A673 (cell line): ENCODE data around the gene CASQ1. TPM values are rescaled to one million over a fixed set of nuclear protein-coding genes. Genes with fewer than 3 reads are reported as not detected.

Source experiments
- Bru-seq: library from RNA; stranded (reverse); fragments of 400-500 nt; gene quantifications from one replicate; lab custom pipeline; 2021; lab: Mats Ljungman, UMichigan
- BruChase-seq, 2 experiments: library from RNA; stranded (reverse); fragments of 400-500 nt; gene quantifications; one replicate each; lab custom pipeline; 2021; lab: Mats Ljungman, UMichigan
- BruUV-seq: library from RNA; stranded (reverse); fragments of 400-500 nt; replicated peaks from 2 replicates; lab custom pipeline; 2021; lab: Mats Ljungman, UMichigan
- CTCF ChIA-PET: fragments of 300-600 bp; sonication (Branson Sonifier 250); formaldehyde crosslinking; loops from one replicate; lab custom pipeline; 2022; ENCODE audit warnings: antibody characterized with exemption; lab: Charles Lee
- POLR2A ChIA-PET: fragments of 300-600 bp; sonication (Branson Sonifier 250); formaldehyde crosslinking; loops from one replicate; lab custom pipeline; 2022; ENCODE audit warnings: antibody characterized with exemption; ENCODE audit not compliant: low non-redundant PET; lab: Charles Lee
- DNase-seq: peaks from one replicate; pipeline ENCODE4 v3.0.0-alpha.2; 2015; ENCODE audit warnings: low spot score
- H3K27ac ChIP-seq: fragments of 200-600 bp; sonication (generic); 2 replicates; pipeline ENCODE4 v1.5.1; 2016; ENCODE audit warnings: mixed run types, low read depth, mild to moderate bottlenecking, mixed read lengths, antibody characterized with exemption, low read length; ENCODE audit not compliant: poor library complexity, severe bottlenecking
- H3K27me3 ChIP-seq: fragments of 200-600 bp; sonication (generic); replicated peaks from 2 replicates; pipeline ENCODE4 v1.6.1; 2017; ENCODE audit warnings: mixed run types, low read depth, mild to moderate bottlenecking, mixed read lengths, antibody characterized with exemption, low read length; ENCODE audit not compliant: insufficient read depth, poor library complexity
- H3K36me3 ChIP-seq: fragments of 200-600 bp; sonication (generic); 2 replicates; pipeline ENCODE4 v1.6.1; 2016; ENCODE audit warnings: mixed run types, mild to moderate bottlenecking, mixed read lengths, antibody characterized with exemption, low read length; ENCODE audit not compliant: insufficient read depth, poor library complexity, severe bottlenecking
- H3K4me1 ChIP-seq: fragments of 200-600 bp; sonication (generic); 2 replicates; pipeline ENCODE4 v1.6.1; 2017; ENCODE audit warnings: mixed run types, mild to moderate bottlenecking, mixed read lengths, antibody characterized with exemption, low read length; ENCODE audit not compliant: insufficient read depth, poor library complexity, severe bottlenecking
- H3K4me3 ChIP-seq: fragments of 200-600 bp; sonication (generic); 2 replicates; pipeline ENCODE4 v1.5.1; 2016; ENCODE audit warnings: low read depth, mixed run types, mild to moderate bottlenecking, mixed read lengths, low read length; ENCODE audit not compliant: poor library complexity, severe bottlenecking
- H3K9me3 ChIP-seq: fragments of 200-600 bp; sonication (generic); 2 replicates; pipeline ENCODE4 v1.6.1; 2016; ENCODE audit warnings: mixed run types, low read depth, mild to moderate bottlenecking, mixed read lengths, antibody characterized with exemption, low read length; ENCODE audit not compliant: poor library complexity, severe bottlenecking
- EZH2 ChIP-seq: fragments of 200-600 bp; sonication (generic); IDR thresholded peaks from 2 replicates; pipeline ENCODE4 v1.6.1; 2017; ENCODE audit warnings: borderline replicate concordance, low read depth, mild to moderate bottlenecking, mixed read lengths, antibody characterized with exemption, low read length; ENCODE audit not compliant: poor library complexity, severe bottlenecking
- intact Hi-C: fragments of 100-400 bp; cut with micrococcal nuclease; formaldehyde crosslinking; loops from one replicate; pipeline ENCODE4 v1.10.0; 2022; ENCODE audit not compliant: unreplicated experiment
- long read RNA-seq: library from polyadenylated mRNA; stranded (forward); transcript quantifications from one replicate; pipeline ENCODE4 v2.0.0, GENCODE V29; 2022
- total RNA-seq: library from RNA; stranded (reverse); gene quantifications from 2 replicates; pipeline ENCODE4 v1.2.3, GENCODE V29; 2021
- TF ChIP-seq, protein P1 (sequence below): fragments of 300-800, 200-600 bp; sonication (generic); conservative IDR thresholded peaks from 2 replicates; pipeline ENCODE4 v1.5.1; 2017; ENCODE audit warnings: low read depth, mild to moderate bottlenecking, antibody characterized with exemption, low read length, moderate library complexity, mixed read lengths

Gene CASQ1
- not detected in 2 replicates for total RNA-seq
- Bru-seq, nascent RNA, result not detected
- not detected for BruChase-seq, experiment 1, labeled RNA remaining after a 2-hour chase
- percentile 7 among the genes with signal in this experiment for BruChase-seq, experiment 2, labeled RNA remaining after a 6-hour chase
- long read RNA-seq, result 0 reads

- intact Hi-C loops, result loop anchor here (5.0 kb wide), 1 partner anchor 62 kb away; no protein-coding TSS in a partner anchor
- DNase-seq, result no peak
- no TSS peak for BruUV-seq
- Histone ChIP-seq H3K36me3 (no peaks in the 10 kb centered on the region), H3K4me1 (no peaks in the 10 kb centered on the region), H3K27me3 (no peaks in the 10 kb centered on the region), H3K27ac (no peak within 1 kb of the TSS), H3K9me3 (no peaks in the 10 kb centered on the region), H3K4me3 (no peak within 1 kb of the TSS)
- POLR2A ChIA-PET, result no interaction called here
- TF ChIP-seq, protein P1, sequence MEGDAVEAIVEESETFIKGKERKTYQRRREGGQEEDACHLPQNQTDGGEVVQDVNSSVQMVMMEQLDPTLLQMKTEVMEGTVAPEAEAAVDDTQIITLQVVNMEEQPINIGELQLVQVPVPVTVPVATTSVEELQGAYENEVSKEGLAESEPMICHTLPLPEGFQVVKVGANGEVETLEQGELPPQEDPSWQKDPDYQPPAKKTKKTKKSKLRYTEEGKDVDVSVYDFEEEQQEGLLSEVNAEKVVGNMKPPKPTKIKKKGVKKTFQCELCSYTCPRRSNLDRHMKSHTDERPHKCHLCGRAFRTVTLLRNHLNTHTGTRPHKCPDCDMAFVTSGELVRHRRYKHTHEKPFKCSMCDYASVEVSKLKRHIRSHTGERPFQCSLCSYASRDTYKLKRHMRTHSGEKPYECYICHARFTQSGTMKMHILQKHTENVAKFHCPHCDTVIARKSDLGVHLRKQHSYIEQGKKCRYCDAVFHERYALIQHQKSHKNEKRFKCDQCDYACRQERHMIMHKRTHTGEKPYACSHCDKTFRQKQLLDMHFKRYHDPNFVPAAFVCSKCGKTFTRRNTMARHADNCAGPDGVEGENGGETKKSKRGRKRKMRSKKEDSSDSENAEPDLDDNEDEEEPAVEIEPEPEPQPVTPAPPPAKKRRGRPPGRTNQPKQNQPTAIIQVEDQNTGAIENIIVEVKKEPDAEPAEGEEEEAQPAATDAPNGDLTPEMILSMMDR, result no peak
- TF ChIP-seq EZH2, result no peak
- CTCF ChIA-PET, result no interaction called here
Observed at GRCh38 chr1:160189649-160190625, at the start of gene CASQ1. TSS of gene CASQ1 (plus strand) at chr1:160190575. CDS start at chr1:160190752, 177 bp downstream.

- H3K27me3 ChIP-seq, result peaks cover 3% of the 10 kb centered on the region
- no peaks in the 10 kb centered on the region for H3K4me1 ChIP-seq
- intact Hi-C loops, result no loop called here
- H3K36me3 ChIP-seq, result no peaks in the 10 kb centered on the region
- no TSS peak for BruUV-seq
- H3K9me3 ChIP-seq, result no peaks in the 10 kb centered on the region
- H3K27ac ChIP-seq, result no peak overlapping the region
- no peak for DNase-seq
- POLR2A ChIA-PET, result no interaction called here
- TF ChIP-seq, protein P1, result no peak
- no peak for TF ChIP-seq EZH2
- H3K4me3 ChIP-seq, result no peak overlapping the region
- CTCF ChIA-PET, result no interaction called here
Observed at GRCh38 chr1:160143695-160144094, 46.7 kb upstream of the CASQ1 start.

- TF ChIP-seq EZH2, result no peak
- TF ChIP-seq, protein P1, result no peak
- no peaks in the 10 kb centered on the region for H3K4me1 ChIP-seq
- no peak overlapping the region for H3K27ac ChIP-seq
- peaks cover 3% of the 10 kb centered on the region for H3K27me3 ChIP-seq
- no TSS peak for BruUV-seq
- ChIA-PET POLR2A (no interaction called here), CTCF (no interaction called here)
- H3K36me3 ChIP-seq, result no peaks in the 10 kb centered on the region
- no peak for DNase-seq
- H3K9me3 ChIP-seq, result no peaks in the 10 kb centered on the region
- H3K4me3 ChIP-seq, result no peak overlapping the region
- intact Hi-C loops, result no loop called here
Observed at GRCh38 chr1:160144921-160145320, 45.5 kb upstream of the CASQ1 start.
